Measurements from ENCODE around the gene DNAJC10.

Gene DNAJC10

GRCh38 chr2:182824056-182824766, 108.2 kb downstream of the DNAJC10 start:
- no peaks in the 10 kb centered on the region for H3K9me3 Mint-ChIP-seq
- H3K36me3 Mint-ChIP-seq (ENCODE audit: low read depth) = no peaks in the 10 kb centered on the region
- no peak for TF ChIP-seq CTCF (IDR thresholded peaks at IDR 0.05)
- H3K4me3 Mint-ChIP-seq = no peak overlapping the region
- peaks cover 8% of the 10 kb centered on the region for H3K27me3 Mint-ChIP-seq (ENCODE audit: low read depth, poor library complexity)
- DNase-seq = no peak
- peaks cover 25% of the 10 kb centered on the region for H3K4me1 Mint-ChIP-seq
- H3K27ac Mint-ChIP-seq = no peak overlapping the region

- Mint-ChIP-seq H3K4me3 (no peak overlapping the region), H3K4me1 (peaks cover 27% of the 10 kb centered on the region), H3K36me3 (ENCODE audit: low read depth) (no peaks in the 10 kb centered on the region), H3K9me3 (no peaks in the 10 kb centered on the region), H3K27me3 (ENCODE audit: low read depth, poor library complexity) (peaks cover 5% of the 10 kb centered on the region), H3K27ac (no peak overlapping the region)
- no peak for TF ChIP-seq CTCF (IDR thresholded peaks at IDR 0.05)
- DNase-seq = no peak
Measured at GRCh38 chr2:182824767-182825158, 108.7 kb downstream of the DNAJC10 start.

- H3K9me3 Mint-ChIP-seq = no peaks in the 10 kb centered on the region
- TF ChIP-seq CTCF (IDR thresholded peaks at IDR 0.05) = no peak
- H3K27me3 Mint-ChIP-seq (ENCODE audit: low read depth, poor library complexity) = peaks cover 4% of the 10 kb centered on the region
- no peak overlapping the region for H3K27ac Mint-ChIP-seq
- no peak for DNase-seq
- no peak overlapping the region for H3K4me3 Mint-ChIP-seq
- H3K4me1 Mint-ChIP-seq = peaks cover 30% of the 10 kb centered on the region
- no peaks in the 10 kb centered on the region for H3K36me3 Mint-ChIP-seq (ENCODE audit: low read depth)
Measured at GRCh38 chr2:182826064-182826463, 110.0 kb downstream of the DNAJC10 start.

GRCh38 chr2:182826496-182826895, 110.4 kb downstream of the DNAJC10 start:
- TF ChIP-seq CTCF (IDR thresholded peaks at IDR 0.05) = no peak
- Mint-ChIP-seq H3K27me3 (ENCODE audit: low read depth, poor library complexity) (peaks cover 4% of the 10 kb centered on the region), H3K36me3 (ENCODE audit: low read depth) (no peaks in the 10 kb centered on the region), H3K4me3 (no peak overlapping the region), H3K4me1 (peaks cover 30% of the 10 kb centered on the region), H3K9me3 (no peaks in the 10 kb centered on the region), H3K27ac (peak overlapping the region; percentile 47)
- DNase-seq = no peak

- Mint-ChIP-seq H3K9me3 (no peaks in the 10 kb centered on the region), H3K36me3 (ENCODE audit: low read depth) (peaks cover 1% of the 10 kb centered on the region), H3K27ac (no peak overlapping the region), H3K27me3 (ENCODE audit: low read depth, poor library complexity) (peaks cover 4% of the 10 kb centered on the region), H3K4me3 (no peak overlapping the region), H3K4me1 (peaks cover 38% of the 10 kb centered on the region)
- no peak for DNase-seq
- TF ChIP-seq CTCF (IDR thresholded peaks at IDR 0.05) = no peak
Measured at GRCh38 chr2:182827182-182827879, 111.3 kb downstream of the DNAJC10 start.

GRCh38 chr2:182831101-182831500, 115.0 kb downstream of the DNAJC10 start:
- H3K27me3 Mint-ChIP-seq (ENCODE audit: low read depth, poor library complexity) = no peaks in the 10 kb centered on the region
- H3K36me3 Mint-ChIP-seq (ENCODE audit: low read depth) = peaks cover 17% of the 10 kb centered on the region
- DNase-seq = no peak
- H3K9me3 Mint-ChIP-seq = no peaks in the 10 kb centered on the region
- no peak for TF ChIP-seq CTCF (IDR thresholded peaks at IDR 0.05)
- peaks cover 37% of the 10 kb centered on the region for H3K4me1 Mint-ChIP-seq
- H3K27ac Mint-ChIP-seq = no peak overlapping the region
- no peak overlapping the region for H3K4me3 Mint-ChIP-seq
